Glomerular visceral epithelial cell (primary cell): ENCODE measurements around the gene HHIP.
A peak's percentile ranks its signal among the peaks of the same experiment; 100 is the strongest.

Experiments used
- DNase-seq: peaks from one replicate; pipeline ENCODE4 v3.0.0-alpha.2; 2016; ENCODE audit errors: extremely low spot score

HHIP gene

GRCh38 chr4:144705601-144706590, 59.9 kb downstream of the HHIP start:
- no peak for DNase-seq

- DNase-seq: peak; percentile 97
Measured at GRCh38 chr4:144709159-144709558, 63.2 kb downstream of the HHIP start.

- DNase-seq: peak; percentile 88
Measured at GRCh38 chr4:144709793-144710525, 64.0 kb downstream of the HHIP start.

- peak; percentile 46 for DNase-seq
Measured at GRCh38 chr4:144710526-144710912, 64.6 kb downstream of the HHIP start.

GRCh38 chr4:144711700-144712456, 65.9 kb downstream of the HHIP start:
- DNase-seq: no peak

GRCh38 chr4:144712775-144713174, 66.8 kb downstream of the HHIP start:
- DNase-seq: peak; percentile 46

GRCh38 chr4:144714166-144714565, 68.2 kb downstream of the HHIP start:
- no peak for DNase-seq

GRCh38 chr4:144715230-144715629, 69.3 kb downstream of the HHIP start:
- no peak for DNase-seq

- no peak for DNase-seq
Measured at GRCh38 chr4:144716778-144717177, 70.8 kb downstream of the HHIP start.

- DNase-seq: no peak
Measured at GRCh38 chr4:144718958-144719512, 73.1 kb downstream of the HHIP start.

- no peak for DNase-seq
Measured at GRCh38 chr4:144720491-144720890, 74.5 kb downstream of the HHIP start.

- no peak for DNase-seq
Measured at GRCh38 chr4:144721994-144722393, 76.0 kb downstream of the HHIP start.

- no peak for DNase-seq
Measured at GRCh38 chr4:144723471-144723870, 77.5 kb downstream of the HHIP start.

GRCh38 chr4:144729175-144729574, 83.2 kb downstream of the HHIP start:
- DNase-seq: no peak

GRCh38 chr4:144732584-144733428, 86.8 kb downstream of the HHIP start:
- no peak for DNase-seq

GRCh38 chr4:144733566-144733965, 87.6 kb downstream of the HHIP start:
- DNase-seq: no peak

- peak; percentile 43 for DNase-seq
Measured at GRCh38 chr4:144734522-144734921, 88.6 kb downstream of the HHIP start.

- no peak for DNase-seq
Measured at GRCh38 chr4:144738649-144739048, 92.7 kb downstream of the HHIP start.

- DNase-seq: no peak
Measured at GRCh38 chr4:144739511-144740033, 93.6 kb downstream of the HHIP start.

- DNase-seq: no peak
Measured at GRCh38 chr4:144740316-144740715, 94.4 kb downstream of the HHIP start.
